ENCODE measurements around the gene ATP11A.
"Not testable (repeated sequence)": the region's sequence is repeated elsewhere in the genome, so short reads cannot be mapped to it uniquely, and the experiment has no call there.

The ATP11A gene

DNA sequence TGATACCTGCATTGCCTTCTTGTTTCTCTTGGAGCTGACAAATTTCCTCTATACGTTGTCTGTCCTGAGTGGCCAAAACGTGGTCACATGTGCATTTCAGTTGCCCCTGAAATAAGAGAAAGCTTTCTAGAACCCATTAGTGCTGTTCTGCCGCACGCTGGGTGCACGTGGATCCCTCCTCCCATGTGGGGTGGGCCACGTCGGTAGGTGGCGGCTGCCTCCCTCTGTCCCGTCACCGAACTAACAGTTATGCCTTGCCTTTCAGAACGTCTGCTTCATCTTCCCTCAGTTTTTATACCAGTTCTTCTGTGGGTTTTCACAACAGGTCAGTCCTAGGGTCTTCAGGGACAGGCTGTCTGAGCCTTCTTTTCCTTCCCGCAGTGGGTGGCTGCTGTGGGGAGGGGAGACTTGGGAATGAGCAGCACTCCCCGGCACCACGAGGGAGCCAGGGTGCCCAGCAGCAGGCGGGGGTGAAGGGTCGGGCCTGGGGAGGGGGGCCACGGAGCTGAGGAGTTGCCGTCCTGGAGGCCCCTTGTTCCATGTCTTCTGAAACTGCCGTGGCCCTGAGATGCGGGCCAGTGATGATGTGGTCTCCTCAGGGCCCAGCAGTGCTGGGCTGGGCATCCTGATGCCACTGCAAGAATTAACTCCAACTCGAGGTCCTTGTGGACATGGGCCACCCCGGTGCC, 169.4 kb downstream of the ATP11A start:
- Histone ChIP-seq H3K4me1 (ENCODE audit: low read length) (no peaks in the 10 kb centered on the region), H3K27me3 (replicated peaks; ENCODE audit: insufficient read depth, low read length) (no peaks in the 10 kb centered on the region), H3K79me2 (ENCODE audit: low read length) (no peaks in the 10 kb centered on the region), H3K27ac (ENCODE audit: low read length) (no peak overlapping the region), H3K9me3 (replicated peaks; ENCODE audit: insufficient read depth, low read length) (no peaks in the 10 kb centered on the region), H3K9me2 (replicated peaks; ENCODE audit: insufficient read depth, low read length) (no peaks in the 10 kb centered on the region), H3K36me3 (replicated peaks; ENCODE audit: insufficient read depth, low read length) (no peaks in the 10 kb centered on the region), H3K4me2 (ENCODE audit: low read depth, low read length) (no peak overlapping the region), H2AFZ (ENCODE audit: low read length) (no peak overlapping the region), H3K9ac (ENCODE audit: low read length) (no peak overlapping the region), H3F3A (ENCODE audit: insufficient read depth, low read length) (no peaks in the 10 kb centered on the region), H3K4me3 (ENCODE audit: low read length) (no peak overlapping the region), H4K20me1 (ENCODE audit: insufficient read depth, low read length) (no peaks in the 10 kb centered on the region)
- no peak for DNase-seq
- no peak for TF ChIP-seq EZH2 (optimal IDR thresholded peaks at IDR 0.05; ENCODE audit: low read depth, low read length)
- TF ChIP-seq, protein P1, sequence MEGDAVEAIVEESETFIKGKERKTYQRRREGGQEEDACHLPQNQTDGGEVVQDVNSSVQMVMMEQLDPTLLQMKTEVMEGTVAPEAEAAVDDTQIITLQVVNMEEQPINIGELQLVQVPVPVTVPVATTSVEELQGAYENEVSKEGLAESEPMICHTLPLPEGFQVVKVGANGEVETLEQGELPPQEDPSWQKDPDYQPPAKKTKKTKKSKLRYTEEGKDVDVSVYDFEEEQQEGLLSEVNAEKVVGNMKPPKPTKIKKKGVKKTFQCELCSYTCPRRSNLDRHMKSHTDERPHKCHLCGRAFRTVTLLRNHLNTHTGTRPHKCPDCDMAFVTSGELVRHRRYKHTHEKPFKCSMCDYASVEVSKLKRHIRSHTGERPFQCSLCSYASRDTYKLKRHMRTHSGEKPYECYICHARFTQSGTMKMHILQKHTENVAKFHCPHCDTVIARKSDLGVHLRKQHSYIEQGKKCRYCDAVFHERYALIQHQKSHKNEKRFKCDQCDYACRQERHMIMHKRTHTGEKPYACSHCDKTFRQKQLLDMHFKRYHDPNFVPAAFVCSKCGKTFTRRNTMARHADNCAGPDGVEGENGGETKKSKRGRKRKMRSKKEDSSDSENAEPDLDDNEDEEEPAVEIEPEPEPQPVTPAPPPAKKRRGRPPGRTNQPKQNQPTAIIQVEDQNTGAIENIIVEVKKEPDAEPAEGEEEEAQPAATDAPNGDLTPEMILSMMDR (IDR thresholded peaks at IDR 0.05; ENCODE audit: low read length): no peak

GRCh38 chr13:112859817-112860190, 170.0 kb downstream of the ATP11A start:
- no peaks in the 10 kb centered on the region for H3K79me2 ChIP-seq (ENCODE audit: low read length)
- no peaks in the 10 kb centered on the region for H3K9me3 ChIP-seq (replicated peaks; ENCODE audit: insufficient read depth, low read length)
- H3K4me2 ChIP-seq (ENCODE audit: low read depth, low read length): no peak overlapping the region
- H3K9ac ChIP-seq (ENCODE audit: low read length): no peak overlapping the region
- no peaks in the 10 kb centered on the region for H4K20me1 ChIP-seq (ENCODE audit: insufficient read depth, low read length)
- H3K9me2 ChIP-seq (replicated peaks; ENCODE audit: insufficient read depth, low read length): no peaks in the 10 kb centered on the region
- H3F3A ChIP-seq (ENCODE audit: insufficient read depth, low read length): no peaks in the 10 kb centered on the region
- no peak overlapping the region for H3K27ac ChIP-seq (ENCODE audit: low read length)
- no peaks in the 10 kb centered on the region for H3K4me1 ChIP-seq (ENCODE audit: low read length)
- TF ChIP-seq EZH2phosphoT487 (IDR thresholded peaks at IDR 0.05; ENCODE audit: low read length): no peak
- no peak for TF ChIP-seq EZH2 (optimal IDR thresholded peaks at IDR 0.05; ENCODE audit: low read depth, low read length)
- TF ChIP-seq, protein P1 (IDR thresholded peaks at IDR 0.05; ENCODE audit: low read length): no peak
- H2AFZ ChIP-seq (ENCODE audit: low read length): no peak overlapping the region
- no peak overlapping the region for H3K4me3 ChIP-seq (ENCODE audit: low read length)
- H3K27me3 ChIP-seq (replicated peaks; ENCODE audit: insufficient read depth, low read length): no peaks in the 10 kb centered on the region
- no peak for DNase-seq
- H3K36me3 ChIP-seq (replicated peaks; ENCODE audit: insufficient read depth, low read length): no peaks in the 10 kb centered on the region

- no peaks in the 10 kb centered on the region for H3K4me1 ChIP-seq (ENCODE audit: low read length)
- no peak overlapping the region for H3K9ac ChIP-seq (ENCODE audit: low read length)
- H3K27ac ChIP-seq (ENCODE audit: low read length): no peak overlapping the region
- H3K9me3 ChIP-seq (replicated peaks; ENCODE audit: insufficient read depth, low read length): no peaks in the 10 kb centered on the region
- DNase-seq: no peak
- H2AFZ ChIP-seq (ENCODE audit: low read length): no peak overlapping the region
- TF ChIP-seq EZH2phosphoT487 (IDR thresholded peaks at IDR 0.05; ENCODE audit: low read length) (no peak), EZH2 (optimal IDR thresholded peaks at IDR 0.05; ENCODE audit: low read depth, low read length) (no peak)
- TF ChIP-seq, protein P1 (IDR thresholded peaks at IDR 0.05; ENCODE audit: low read length): no peak
- H3K4me2 ChIP-seq (ENCODE audit: low read depth, low read length): no peak overlapping the region
- no peaks in the 10 kb centered on the region for H3K9me2 ChIP-seq (replicated peaks; ENCODE audit: insufficient read depth, low read length)
- no peaks in the 10 kb centered on the region for H3F3A ChIP-seq (ENCODE audit: insufficient read depth, low read length)
- no peaks in the 10 kb centered on the region for H3K36me3 ChIP-seq (replicated peaks; ENCODE audit: insufficient read depth, low read length)
- H4K20me1 ChIP-seq (ENCODE audit: insufficient read depth, low read length): no peaks in the 10 kb centered on the region
- H3K4me3 ChIP-seq (ENCODE audit: low read length): no peak overlapping the region
- H3K79me2 ChIP-seq (ENCODE audit: low read length): no peaks in the 10 kb centered on the region
- H3K27me3 ChIP-seq (replicated peaks; ENCODE audit: insufficient read depth, low read length): no peaks in the 10 kb centered on the region
These were observed 172.2 kb downstream of the ATP11A start for GRCh38 chr13:112861876-112862615.

- H3K4me1 ChIP-seq (ENCODE audit: low read length); H3K27ac ChIP-seq (ENCODE audit: low read length); H3K79me2 ChIP-seq (ENCODE audit: low read length); H4K20me1 ChIP-seq (ENCODE audit: insufficient read depth, low read length); H3K9ac ChIP-seq (ENCODE audit: low read length); H3K4me2 ChIP-seq (ENCODE audit: low read depth, low read length); H3K9me3 ChIP-seq (replicated peaks; ENCODE audit: insufficient read depth, low read length); H3K9me2 ChIP-seq (replicated peaks; ENCODE audit: insufficient read depth, low read length); H3K4me3 ChIP-seq (ENCODE audit: low read length); H3K27me3 ChIP-seq (replicated peaks; ENCODE audit: insufficient read depth, low read length); DNase-seq; H3F3A ChIP-seq (ENCODE audit: insufficient read depth, low read length); H2AFZ ChIP-seq (ENCODE audit: low read length); H3K36me3 ChIP-seq (replicated peaks; ENCODE audit: insufficient read depth, low read length): not testable (repeated sequence)
These were observed 173.5 kb downstream of the ATP11A start for GRCh38 chr13:112863356-112863755.

- H2AFZ ChIP-seq (ENCODE audit: low read length); H3K9me3 ChIP-seq (replicated peaks; ENCODE audit: insufficient read depth, low read length); H3F3A ChIP-seq (ENCODE audit: insufficient read depth, low read length); H3K27ac ChIP-seq (ENCODE audit: low read length); H3K4me2 ChIP-seq (ENCODE audit: low read depth, low read length); H4K20me1 ChIP-seq (ENCODE audit: insufficient read depth, low read length); H3K4me1 ChIP-seq (ENCODE audit: low read length); H3K9me2 ChIP-seq (replicated peaks; ENCODE audit: insufficient read depth, low read length); DNase-seq; H3K79me2 ChIP-seq (ENCODE audit: low read length); H3K9ac ChIP-seq (ENCODE audit: low read length); H3K36me3 ChIP-seq (replicated peaks; ENCODE audit: insufficient read depth, low read length); H3K27me3 ChIP-seq (replicated peaks; ENCODE audit: insufficient read depth, low read length); H3K4me3 ChIP-seq (ENCODE audit: low read length): not testable (repeated sequence)
These were observed 175.6 kb downstream of the ATP11A start for GRCh38 chr13:112865478-112865877.
